GM12878 (cell line): Measurements from ENCODE around the gene TRABD2B. TPM values are rescaled to one million over a fixed set of nuclear protein-coding genes. Genes with fewer than 3 reads are reported as not detected.

Source experiments
- polyA plus RNA-seq, 11 experiments: library from polyadenylated mRNA; depleted of rRNA in 4 of 11; unstranded in 6 of 11; stranded (reverse) in 5 of 11; fragments of >200 nt; fragmentation: Nextera tagmentation in 4 of 11; fragmentation: Illumina TruSeq in 1 of 11; extraction: Ambion mirVana in 4 of 11; extraction: Trizol in 1 of 11; gene quantifications; 1 replicate in 1 of 11; 2 replicates in 10 of 11; pipeline versions ENCODE4 v1.2.1 to v1.2.3, GENCODE V29; 2011 to 2016; ENCODE audit warnings: inconsistent platforms in 2 of 11, missing spikeins in 2 of 11, low read depth in 1 of 11
- total RNA-seq, 4 experiments: library from RNA; depleted of rRNA in 3 of 4; stranded (reverse); fragments of >200 nt in 3 of 4; fragmentation: Illumina TruSeq in 1 of 4; extraction: Trizol in 1 of 4; gene quantifications; 2 replicates each; pipeline versions ENCODE4 v1.2.1 to v1.2.3, GENCODE V29; 2013 to 2021

The TRABD2B gene
- total and polyA plus RNA-seq, 10 of the 15 experiments (the other 5 are each of a cell fraction or from before 2014, with no cell fraction given) = not detected

Other genes with a start within 250 kb of the TRABD2B start
- gene SLC5A9, start 225.3 kb upstream of the TRABD2B start, total RNA-seq (2014; rRNA removed) = not detected in 2 replicates
- not detected in 2 replicates for gene SLC5A9, start 225.3 kb upstream of the TRABD2B start, total RNA-seq (2014; rRNA removed; fragmentation: Illumina TruSeq; extraction: Trizol)
- not detected in 2 replicates for gene SLC5A9, start 225.3 kb upstream of the TRABD2B start, total RNA-seq (2021)
- 0.03 and 0.06 TPM in 2 replicates for gene SLC5A9, start 225.3 kb upstream of the TRABD2B start, polyA plus RNA-seq (2011; rRNA removed)
- not detected in 2 replicates for gene SLC5A9, start 225.3 kb upstream of the TRABD2B start, polyA plus RNA-seq (2014; fragmentation: Illumina TruSeq; extraction: Trizol)
- not detected for gene SLC5A9, start 225.3 kb upstream of the TRABD2B start, polyA plus RNA-seq (2014; fragmentation: Nextera tagmentation; extraction: Ambion mirVana)
- gene SLC5A9, start 225.3 kb upstream of the TRABD2B start, polyA plus RNA-seq (2014; rRNA removed) = not detected in 2 replicates
- not detected for gene SLC5A9, start 225.3 kb upstream of the TRABD2B start, polyA plus RNA-seq (2016; fragmentation: Nextera tagmentation; extraction: Ambion mirVana)